ENCODE measurements around the gene GGTLC2.

GGTLC2 gene

GRCh38 chr22:22687638-22688500 lies 43.5 kb downstream of the GGTLC2 start:
- H3K9me3 ChIP-seq, result no peaks in the 10 kb centered on the region
- no peak overlapping the region for H3K4me3 ChIP-seq (ENCODE audit: low read depth in 1 of 2, low read length in 1 of 2)
- H3K27me3 ChIP-seq, result no peaks in the 10 kb centered on the region
- H3K4me1 ChIP-seq (ENCODE audit: control insufficient read depth in 1 of 2, insufficient read depth in 1 of 2, low read depth in 1 of 2, low read length in 1 of 2), result peaks cover 18 to 22% of the 10 kb centered on the region in 2 experiments
- no peaks in the 10 kb centered on the region for H3K36me3 ChIP-seq
- H3K27ac ChIP-seq, result no peak overlapping the region
- TF ChIP-seq, protein P1, sequence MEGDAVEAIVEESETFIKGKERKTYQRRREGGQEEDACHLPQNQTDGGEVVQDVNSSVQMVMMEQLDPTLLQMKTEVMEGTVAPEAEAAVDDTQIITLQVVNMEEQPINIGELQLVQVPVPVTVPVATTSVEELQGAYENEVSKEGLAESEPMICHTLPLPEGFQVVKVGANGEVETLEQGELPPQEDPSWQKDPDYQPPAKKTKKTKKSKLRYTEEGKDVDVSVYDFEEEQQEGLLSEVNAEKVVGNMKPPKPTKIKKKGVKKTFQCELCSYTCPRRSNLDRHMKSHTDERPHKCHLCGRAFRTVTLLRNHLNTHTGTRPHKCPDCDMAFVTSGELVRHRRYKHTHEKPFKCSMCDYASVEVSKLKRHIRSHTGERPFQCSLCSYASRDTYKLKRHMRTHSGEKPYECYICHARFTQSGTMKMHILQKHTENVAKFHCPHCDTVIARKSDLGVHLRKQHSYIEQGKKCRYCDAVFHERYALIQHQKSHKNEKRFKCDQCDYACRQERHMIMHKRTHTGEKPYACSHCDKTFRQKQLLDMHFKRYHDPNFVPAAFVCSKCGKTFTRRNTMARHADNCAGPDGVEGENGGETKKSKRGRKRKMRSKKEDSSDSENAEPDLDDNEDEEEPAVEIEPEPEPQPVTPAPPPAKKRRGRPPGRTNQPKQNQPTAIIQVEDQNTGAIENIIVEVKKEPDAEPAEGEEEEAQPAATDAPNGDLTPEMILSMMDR (IDR thresholded peaks at IDR 0.05), result no peak

DNA sequence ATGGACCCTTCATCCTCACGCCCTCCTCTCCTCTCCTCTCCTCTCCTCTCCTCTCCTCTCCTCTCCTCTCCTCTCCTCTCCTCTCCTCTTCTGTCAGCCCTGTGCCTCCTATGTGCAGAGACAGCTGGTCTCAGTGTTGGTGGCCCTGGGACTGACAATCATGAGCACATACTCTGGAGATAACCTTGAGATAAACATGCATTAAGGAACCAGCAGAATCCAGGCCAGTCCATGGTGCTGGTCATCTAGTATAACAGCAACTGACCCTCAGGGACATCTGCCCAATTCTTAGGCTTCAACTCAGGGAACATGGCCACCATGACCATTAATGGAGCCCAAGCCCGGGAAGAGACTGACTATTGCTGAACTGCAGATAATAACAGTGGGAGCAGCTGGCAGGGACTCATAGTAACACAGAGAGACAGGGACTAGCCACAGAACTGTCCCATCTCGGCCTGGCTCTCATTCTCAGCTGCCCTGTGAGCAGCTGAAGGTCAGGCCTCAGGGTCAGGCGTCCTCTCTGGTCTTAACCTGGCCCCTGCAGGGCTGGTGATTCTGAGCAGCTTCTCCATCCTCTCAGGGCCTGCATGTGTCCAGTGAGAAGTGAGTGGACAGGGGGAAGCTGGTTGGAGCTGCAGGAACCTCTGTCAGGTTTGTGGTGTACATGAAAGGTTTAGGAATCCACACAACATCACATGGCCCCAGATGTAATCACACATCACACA lies 45.4 kb downstream of the GGTLC2 start:
- Histone ChIP-seq H3K27ac (no peak overlapping the region), H3K4me3 (ENCODE audit: low read depth in 1 of 2, low read length in 1 of 2) (no peak overlapping the region), H3K36me3 (no peaks in the 10 kb centered on the region), H3K9me3 (no peaks in the 10 kb centered on the region), H3K4me1 (ENCODE audit: control insufficient read depth in 1 of 2, insufficient read depth in 1 of 2, low read depth in 1 of 2, low read length in 1 of 2) (peaks cover 18 to 24% of the 10 kb centered on the region in 2 experiments), H3K27me3 (no peaks in the 10 kb centered on the region)
- TF ChIP-seq, protein P1 (IDR thresholded peaks at IDR 0.05), result no peak

DNA sequence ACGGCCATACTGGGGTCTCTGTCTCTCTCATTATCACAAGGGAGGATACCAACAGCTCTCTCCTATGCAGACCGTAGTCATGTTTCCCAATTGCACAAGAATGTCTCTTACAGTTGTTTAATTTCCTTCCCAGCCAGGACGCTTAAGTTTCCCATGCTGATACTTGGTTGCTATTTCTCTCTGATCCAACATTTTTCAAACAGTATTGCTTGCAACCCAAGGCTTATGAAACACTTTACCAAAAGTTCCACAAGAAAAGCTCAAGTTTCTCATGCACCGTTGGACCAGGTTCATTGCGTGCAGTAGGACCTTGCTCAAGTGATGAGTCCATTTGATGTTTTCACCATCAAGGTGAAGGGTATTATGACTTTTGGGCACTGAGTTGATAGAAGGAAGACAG lies 46.6 kb downstream of the GGTLC2 start:
- no peaks in the 10 kb centered on the region for H3K27me3 ChIP-seq
- no peaks in the 10 kb centered on the region for H3K9me3 ChIP-seq
- H3K36me3 ChIP-seq, result no peaks in the 10 kb centered on the region
- H3K4me3 ChIP-seq (ENCODE audit: low read depth in 1 of 2, low read length in 1 of 2), result no peak overlapping the region
- H3K27ac ChIP-seq, result no peak overlapping the region
- TF ChIP-seq, protein P1 (IDR thresholded peaks at IDR 0.05), result no peak
- peaks cover 18 to 24% of the 10 kb centered on the region in 2 experiments for H3K4me1 ChIP-seq (ENCODE audit: control insufficient read depth in 1 of 2, insufficient read depth in 1 of 2, low read depth in 1 of 2, low read length in 1 of 2)

DNA sequence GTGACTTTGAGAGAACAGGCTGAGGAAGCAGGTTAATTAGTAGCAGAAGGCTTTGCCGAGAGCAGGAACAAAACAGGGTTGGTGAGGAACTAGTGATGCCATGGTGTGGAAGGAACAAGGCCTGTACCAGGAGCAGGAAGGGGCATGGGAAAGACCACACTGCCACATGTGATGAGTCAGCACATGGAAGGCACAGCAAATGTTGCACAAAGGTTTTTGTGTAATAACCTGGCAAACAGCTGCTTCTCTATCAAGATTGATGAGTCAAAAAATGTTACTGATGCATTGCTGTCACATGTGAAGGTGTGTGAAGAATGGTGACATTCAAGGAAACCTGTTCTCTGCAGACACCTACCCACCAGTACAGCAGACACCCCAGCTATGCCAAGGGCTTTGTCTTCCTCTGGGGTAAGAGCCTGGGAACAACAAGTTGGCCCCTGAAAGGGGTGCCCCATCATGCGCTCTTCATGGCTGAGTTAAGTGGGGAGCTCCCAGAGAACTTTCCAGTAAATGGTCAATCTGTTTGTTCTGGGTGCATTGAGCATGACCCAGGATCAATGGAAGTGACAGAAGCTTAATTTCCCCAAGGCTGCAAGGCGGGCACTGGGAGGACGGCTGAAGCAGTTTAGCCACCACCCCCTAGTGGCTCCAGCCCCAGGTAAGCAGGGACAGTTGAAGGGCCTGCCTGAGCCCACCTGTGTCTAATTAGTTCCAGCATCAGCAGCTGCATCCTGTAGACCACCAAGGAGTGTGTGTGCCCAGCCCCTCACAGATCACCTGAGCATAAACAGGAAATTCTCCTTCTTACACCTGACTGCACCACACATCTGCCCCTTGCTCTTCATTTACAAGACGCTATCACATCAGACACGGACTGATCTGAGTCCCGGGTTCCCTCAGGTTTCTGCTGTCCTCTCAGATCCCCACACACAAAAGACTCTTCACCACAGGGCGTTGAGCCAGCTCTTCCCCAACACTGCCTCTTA lies 47.6 kb downstream of the GGTLC2 start:
- Histone ChIP-seq H3K27me3 (no peaks in the 10 kb centered on the region), H3K27ac (no peak overlapping the region), H3K4me3 (ENCODE audit: low read depth in 1 of 2, low read length in 1 of 2) (no peak overlapping the region), H3K4me1 (ENCODE audit: control insufficient read depth in 1 of 2, insufficient read depth in 1 of 2, low read depth in 1 of 2, low read length in 1 of 2) (peaks cover 18 to 24% of the 10 kb centered on the region in 2 experiments), H3K9me3 (no peaks in the 10 kb centered on the region), H3K36me3 (no peaks in the 10 kb centered on the region)
- TF ChIP-seq, protein P1 (IDR thresholded peaks at IDR 0.05), result no peak

Measured in neutrophil (primary cell).